Neural crest cell (in vitro differentiated cells): Measurements from ENCODE around the gene USP15. TPM values are rescaled to one million over a fixed set of nuclear protein-coding genes. Genes with fewer than 3 reads are reported as not detected.

Source experiments
- DNase-seq: peaks from one replicate; pipeline ENCODE4 v3.0.0; 2021; ENCODE audit warnings: low read depth, mixed read lengths, low spot score
- H3K27ac Mint-ChIP-seq: one replicate; pipeline ENCODE4 v1.8.0; 2021; ENCODE audit warnings: mild to moderate bottlenecking, mixed read lengths; ENCODE audit not compliant: unreplicated experiment
- H3K27me3 Mint-ChIP-seq: 2 replicates; pipeline ENCODE4 v1.8.0; 2021; ENCODE audit warnings: low read depth, mild to moderate bottlenecking, mixed read lengths
- H3K36me3 Mint-ChIP-seq: 2 replicates; pipeline ENCODE4 v1.8.0; 2021; ENCODE audit warnings: low read depth, mild to moderate bottlenecking, mixed read lengths
- H3K4me1 Mint-ChIP-seq: 2 replicates; pipeline ENCODE4 v1.8.0; 2021; ENCODE audit warnings: mixed read lengths
- H3K4me3 Mint-ChIP-seq: one replicate; pipeline ENCODE4 v1.8.0; 2021; ENCODE audit warnings: mild to moderate bottlenecking, mixed read lengths
- H3K9me3 Mint-ChIP-seq: 2 replicates; pipeline ENCODE4 v1.8.0; 2021; ENCODE audit warnings: mixed read lengths
- CTCF ChIP-seq: fragments of 200-600 bp; sonication (generic); conservative IDR thresholded peaks from 2 replicates; pipeline ENCODE4 v1.5.0; 2021; ENCODE audit warnings: antibody characterized with exemption, mild to moderate bottlenecking
- total RNA-seq: library from RNA; stranded (reverse); gene quantifications from 2 replicates; pipeline ENCODE4 v1.2.1, GENCODE V29; 2021

The USP15 gene
- total RNA-seq, 1 donor from 2014 or later, result 39.6 TPM

GRCh38 chr12:62267026-62267425, 6.8 kb downstream of the USP15 start:
- H3K27me3 Mint-ChIP-seq, result no peaks in the 10 kb centered on the region
- no peak for TF ChIP-seq CTCF
- peaks cover 5% of the 10 kb centered on the region for H3K4me1 Mint-ChIP-seq
- no peak for DNase-seq
- H3K9me3 Mint-ChIP-seq, result no peaks in the 10 kb centered on the region
- H3K27ac Mint-ChIP-seq, result no peak overlapping the region
- no peaks in the 10 kb centered on the region for H3K36me3 Mint-ChIP-seq
- H3K4me3 Mint-ChIP-seq, result no peak overlapping the region

- no peaks in the 10 kb centered on the region for H3K27me3 Mint-ChIP-seq
- H3K4me3 Mint-ChIP-seq, result no peak overlapping the region
- H3K9me3 Mint-ChIP-seq, result no peaks in the 10 kb centered on the region
- TF ChIP-seq CTCF, result no peak
- H3K27ac Mint-ChIP-seq, result no peak overlapping the region
- H3K4me1 Mint-ChIP-seq, result peaks cover 5% of the 10 kb centered on the region
- no peak for DNase-seq
- no peaks in the 10 kb centered on the region for H3K36me3 Mint-ChIP-seq
These were observed 7.3 kb downstream of the USP15 start for GRCh38 chr12:62267480-62267879.

GRCh38 chr12:62268956-62269355, 8.8 kb downstream of the USP15 start:
- TF ChIP-seq CTCF, result no peak
- H3K4me1 Mint-ChIP-seq, result peaks cover 5% of the 10 kb centered on the region
- no peaks in the 10 kb centered on the region for H3K9me3 Mint-ChIP-seq
- H3K27me3 Mint-ChIP-seq, result no peaks in the 10 kb centered on the region
- no peak overlapping the region for H3K27ac Mint-ChIP-seq
- no peak for DNase-seq
- no peaks in the 10 kb centered on the region for H3K36me3 Mint-ChIP-seq
- H3K4me3 Mint-ChIP-seq, result no peak overlapping the region

GRCh38 chr12:62269464-62270228, 9.4 kb downstream of the USP15 start:
- DNase-seq, result no peak
- Mint-ChIP-seq H3K9me3 (no peaks in the 10 kb centered on the region), H3K27ac (no peak overlapping the region), H3K36me3 (no peaks in the 10 kb centered on the region), H3K27me3 (no peaks in the 10 kb centered on the region), H3K4me1 (peaks cover 5% of the 10 kb centered on the region), H3K4me3 (no peak overlapping the region)
- no peak for TF ChIP-seq CTCF

GRCh38 chr12:62270384-62270783, 10.2 kb downstream of the USP15 start:
- H3K4me3 Mint-ChIP-seq, result no peak overlapping the region
- no peaks in the 10 kb centered on the region for H3K27me3 Mint-ChIP-seq
- H3K9me3 Mint-ChIP-seq, result no peaks in the 10 kb centered on the region
- peaks cover 5% of the 10 kb centered on the region for H3K4me1 Mint-ChIP-seq
- H3K27ac Mint-ChIP-seq, result no peak overlapping the region
- no peaks in the 10 kb centered on the region for H3K36me3 Mint-ChIP-seq
- no peak for DNase-seq
- TF ChIP-seq CTCF, result no peak
